Central memory CD4-positive, alpha-beta T cell (primary cell): ENCODE results near the gene TIAL1.

ENCODE experiments used
- DNase-seq: peaks from one replicate; pipeline ENCODE4 v3.0.0; 2022

The TIAL1 gene

DNA sequence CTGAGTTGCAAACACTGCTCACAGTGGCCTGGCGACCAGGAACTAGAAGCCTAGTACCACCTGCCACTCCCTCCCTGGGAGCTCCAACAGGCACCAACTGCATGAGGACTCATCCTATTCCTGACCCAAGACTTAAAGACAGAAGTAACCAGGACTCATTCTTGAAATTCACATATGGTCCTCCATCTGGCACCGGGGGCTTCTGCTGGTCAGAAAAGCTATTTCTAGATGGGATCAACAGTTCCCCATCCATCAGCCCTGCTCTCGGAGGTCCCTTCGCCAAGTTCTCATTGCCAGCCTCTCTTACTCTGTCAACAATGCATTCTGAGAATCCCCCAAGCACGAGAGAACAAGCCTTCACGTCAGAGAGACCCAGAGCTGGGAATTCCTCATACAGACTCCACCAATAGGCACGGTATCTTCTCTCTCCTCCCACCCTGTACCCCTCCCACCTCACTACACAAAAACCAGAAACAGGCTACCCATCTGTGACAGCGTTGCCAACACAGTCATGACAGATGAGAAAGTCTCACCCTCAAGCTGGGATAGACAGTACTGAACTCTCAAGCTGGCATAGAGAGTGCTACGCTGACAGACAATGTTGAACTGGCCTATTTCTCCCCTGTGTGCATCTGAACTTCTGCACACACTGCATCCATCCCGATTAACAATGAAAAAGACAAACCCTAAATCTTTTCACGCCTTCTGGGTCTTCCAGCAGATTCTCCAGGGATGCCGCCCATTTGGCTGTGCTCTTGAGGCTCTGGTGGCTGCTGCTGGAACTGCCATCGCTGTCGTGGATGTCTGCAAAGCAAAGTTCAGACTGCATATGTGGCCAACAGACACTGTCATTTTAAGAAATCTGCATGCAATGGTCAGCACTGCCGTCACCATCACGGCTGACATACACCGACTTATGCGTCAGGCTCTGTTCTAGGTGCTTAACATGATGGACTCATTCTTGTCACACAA, 69.9 kb downstream of the TIAL1 start:
- DNase-seq = no peak

DNA sequence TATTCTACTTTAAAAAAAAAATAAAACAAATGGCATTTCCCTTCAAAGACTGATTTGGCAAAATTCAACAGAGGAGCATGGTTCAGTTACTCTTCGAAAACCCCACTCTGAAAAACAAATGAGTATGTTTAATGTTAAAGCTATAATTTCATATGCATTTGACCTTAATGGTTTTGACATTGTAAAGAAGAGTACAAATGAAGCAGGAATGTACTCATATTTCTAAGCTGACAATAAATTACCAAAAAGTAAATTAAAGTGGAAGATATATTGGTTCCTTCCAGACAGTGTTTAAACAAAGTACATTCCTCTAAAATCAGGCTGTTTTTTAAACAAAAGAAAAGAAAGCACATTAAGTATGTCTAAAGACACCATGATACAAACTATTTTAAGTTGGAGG, 70.6 kb downstream of the TIAL1 start:
- no peak for DNase-seq

DNA sequence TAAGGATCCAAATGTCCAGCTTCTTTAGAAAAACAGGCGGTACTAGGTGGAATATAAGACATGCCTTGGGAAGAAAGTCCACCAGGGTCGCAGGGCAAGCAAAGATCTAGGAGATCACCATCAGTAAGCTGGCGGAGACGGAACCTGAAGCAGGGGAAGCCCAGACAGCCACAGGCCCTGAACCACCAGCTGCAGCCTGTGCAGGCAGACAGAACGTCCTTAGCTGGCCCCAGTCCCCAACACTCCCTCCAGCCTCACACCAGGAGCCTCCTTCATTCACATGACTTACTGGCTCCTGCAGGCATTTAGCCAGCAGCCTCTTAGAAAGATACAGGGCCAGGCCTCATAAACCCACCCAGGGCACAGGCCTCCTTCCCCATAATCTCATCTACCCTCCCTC, 71.6 kb downstream of the TIAL1 start:
- DNase-seq = no peak

DNA sequence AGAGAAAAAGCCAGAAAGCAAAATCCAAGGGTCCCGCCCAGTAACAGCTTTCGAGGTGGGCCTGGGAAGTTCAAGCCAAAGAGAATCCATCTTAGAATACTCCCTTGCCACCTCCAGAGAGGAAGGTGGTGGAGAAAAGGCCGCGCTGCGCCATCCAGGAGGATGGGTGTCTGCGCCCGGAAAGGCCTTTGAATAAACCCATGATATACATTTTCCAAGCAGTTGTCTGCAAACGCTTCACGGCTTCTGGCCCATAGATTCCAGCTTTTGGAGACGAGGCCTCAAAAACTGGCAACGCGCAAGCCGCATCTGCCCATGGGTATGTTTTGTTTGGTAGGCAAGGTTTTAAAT, 72.1 kb downstream of the TIAL1 start:
- no peak for DNase-seq

DNA sequence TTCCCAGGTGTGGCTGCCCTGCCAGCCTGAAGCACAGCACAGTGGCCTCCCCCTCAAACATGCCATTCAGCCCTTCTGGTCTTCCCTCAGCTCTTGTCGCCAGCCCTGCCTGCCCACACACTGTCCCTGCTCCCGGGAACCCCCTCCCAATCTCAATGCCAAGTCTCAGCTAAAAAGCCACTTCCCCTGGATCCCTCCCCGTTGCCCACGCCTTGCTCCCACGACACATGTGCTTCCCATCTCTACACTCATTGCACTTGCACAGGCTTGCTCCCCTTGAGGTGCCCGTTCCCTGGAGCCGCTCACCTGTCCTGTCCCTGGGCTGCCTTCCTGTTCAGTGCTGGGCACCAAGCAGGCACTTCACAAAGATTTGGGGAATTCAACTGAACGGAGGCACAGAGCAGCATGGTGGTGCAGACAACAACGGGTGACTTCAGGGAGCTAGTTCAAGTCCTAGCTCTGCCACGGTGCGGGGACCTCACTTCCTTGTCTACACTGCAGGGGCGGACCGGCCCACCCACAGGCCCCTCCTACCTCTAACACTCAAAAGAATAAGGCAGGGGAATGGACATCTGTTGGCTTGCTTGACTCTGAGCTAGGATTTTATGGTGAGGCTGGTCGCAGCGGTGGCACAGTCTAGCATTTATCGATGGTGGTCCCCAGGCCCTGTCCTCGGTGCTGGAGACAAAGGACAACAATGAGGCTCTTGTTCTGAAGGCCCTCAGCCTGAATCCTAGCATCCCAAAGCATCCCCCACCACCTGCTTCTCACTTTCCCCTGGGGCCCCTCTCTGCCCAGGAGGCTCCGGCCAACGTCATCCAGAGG, 72.7 kb downstream of the TIAL1 start:
- no peak for DNase-seq
